Measurements from ENCODE around the gene HMGN2.

DNA sequence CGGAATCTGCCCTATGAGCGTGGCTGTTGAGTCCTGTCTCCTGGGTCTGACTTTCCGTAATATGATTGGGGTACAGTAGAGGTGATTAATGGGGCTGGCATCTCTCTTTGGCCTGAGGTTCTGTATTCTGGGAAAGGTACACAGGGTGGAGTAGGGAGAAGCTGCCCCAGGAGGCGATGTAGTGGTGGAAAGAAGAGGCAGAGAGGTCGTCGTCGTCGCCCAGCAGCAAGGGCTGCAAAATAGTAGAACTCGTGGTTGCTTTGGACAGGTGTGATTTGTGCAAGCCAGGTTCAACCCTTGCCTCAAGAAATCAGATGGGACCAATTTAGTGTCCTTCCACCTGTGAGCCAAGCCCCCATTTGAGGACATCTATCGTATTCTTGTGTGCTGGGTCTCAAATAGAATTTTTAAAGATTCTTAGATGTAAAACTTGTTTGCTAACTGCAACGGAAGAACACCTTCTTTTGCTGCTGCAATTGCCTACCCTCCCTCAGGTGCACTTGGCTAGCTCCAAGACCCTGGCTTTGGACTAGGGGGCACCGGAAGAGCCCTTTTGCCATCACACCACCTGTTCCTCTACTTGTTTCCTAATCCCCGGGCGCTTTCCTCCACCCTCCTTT lies 1.3 kb upstream of the HMGN2 start:
- TF ChIP-seq, protein P1, sequence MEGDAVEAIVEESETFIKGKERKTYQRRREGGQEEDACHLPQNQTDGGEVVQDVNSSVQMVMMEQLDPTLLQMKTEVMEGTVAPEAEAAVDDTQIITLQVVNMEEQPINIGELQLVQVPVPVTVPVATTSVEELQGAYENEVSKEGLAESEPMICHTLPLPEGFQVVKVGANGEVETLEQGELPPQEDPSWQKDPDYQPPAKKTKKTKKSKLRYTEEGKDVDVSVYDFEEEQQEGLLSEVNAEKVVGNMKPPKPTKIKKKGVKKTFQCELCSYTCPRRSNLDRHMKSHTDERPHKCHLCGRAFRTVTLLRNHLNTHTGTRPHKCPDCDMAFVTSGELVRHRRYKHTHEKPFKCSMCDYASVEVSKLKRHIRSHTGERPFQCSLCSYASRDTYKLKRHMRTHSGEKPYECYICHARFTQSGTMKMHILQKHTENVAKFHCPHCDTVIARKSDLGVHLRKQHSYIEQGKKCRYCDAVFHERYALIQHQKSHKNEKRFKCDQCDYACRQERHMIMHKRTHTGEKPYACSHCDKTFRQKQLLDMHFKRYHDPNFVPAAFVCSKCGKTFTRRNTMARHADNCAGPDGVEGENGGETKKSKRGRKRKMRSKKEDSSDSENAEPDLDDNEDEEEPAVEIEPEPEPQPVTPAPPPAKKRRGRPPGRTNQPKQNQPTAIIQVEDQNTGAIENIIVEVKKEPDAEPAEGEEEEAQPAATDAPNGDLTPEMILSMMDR (IDR thresholded peaks at IDR 0.05), result no peak
- TF ChIP-seq, protein P2, sequence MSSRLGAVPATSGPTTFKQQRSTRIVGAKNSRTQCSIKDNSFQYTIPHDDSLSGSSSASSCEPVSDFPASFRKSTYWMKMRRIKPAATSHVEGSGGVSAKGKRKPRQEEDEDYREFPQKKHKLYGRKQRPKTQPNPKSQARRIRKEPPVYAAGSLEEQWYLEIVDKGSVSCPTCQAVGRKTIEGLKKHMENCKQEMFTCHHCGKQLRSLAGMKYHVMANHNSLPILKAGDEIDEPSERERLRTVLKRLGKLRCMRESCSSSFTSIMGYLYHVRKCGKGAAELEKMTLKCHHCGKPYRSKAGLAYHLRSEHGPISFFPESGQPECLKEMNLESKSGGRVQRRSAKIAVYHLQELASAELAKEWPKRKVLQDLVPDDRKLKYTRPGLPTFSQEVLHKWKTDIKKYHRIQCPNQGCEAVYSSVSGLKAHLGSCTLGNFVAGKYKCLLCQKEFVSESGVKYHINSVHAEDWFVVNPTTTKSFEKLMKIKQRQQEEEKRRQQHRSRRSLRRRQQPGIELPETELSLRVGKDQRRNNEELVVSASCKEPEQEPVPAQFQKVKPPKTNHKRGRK (CRISPR knock-in tag; IDR thresholded peaks at IDR 0.05; ENCODE audit: borderline replicate concordance), result no peak
- no peak for TF ChIP-seq ZNF396 (CRISPR knock-in tag; IDR thresholded peaks at IDR 0.05; ENCODE audit: borderline replicate concordance)
- TF ChIP-seq, protein P3, sequence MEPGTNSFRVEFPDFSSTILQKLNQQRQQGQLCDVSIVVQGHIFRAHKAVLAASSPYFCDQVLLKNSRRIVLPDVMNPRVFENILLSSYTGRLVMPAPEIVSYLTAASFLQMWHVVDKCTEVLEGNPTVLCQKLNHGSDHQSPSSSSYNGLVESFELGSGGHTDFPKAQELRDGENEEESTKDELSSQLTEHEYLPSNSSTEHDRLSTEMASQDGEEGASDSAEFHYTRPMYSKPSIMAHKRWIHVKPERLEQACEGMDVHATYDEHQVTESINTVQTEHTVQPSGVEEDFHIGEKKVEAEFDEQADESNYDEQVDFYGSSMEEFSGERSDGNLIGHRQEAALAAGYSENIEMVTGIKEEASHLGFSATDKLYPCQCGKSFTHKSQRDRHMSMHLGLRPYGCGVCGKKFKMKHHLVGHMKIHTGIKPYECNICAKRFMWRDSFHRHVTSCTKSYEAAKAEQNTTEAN (CRISPR knock-in tag; IDR thresholded peaks at IDR 0.05), result no peak
- no peak for TF ChIP-seq ETV6 (CRISPR knock-in tag; IDR thresholded peaks at IDR 0.05)
- TF ChIP-seq SP1 (CRISPR knock-in tag; conservative IDR thresholded peaks at IDR 0.05), result no peak
- TF ChIP-seq OVOL2 (CRISPR knock-in tag; IDR thresholded peaks at IDR 0.05; ENCODE audit: borderline replicate concordance), result no peak
- TF ChIP-seq CREM (CRISPR knock-in tag; IDR thresholded peaks at IDR 0.05), result no peak
- TF ChIP-seq, protein P4, sequence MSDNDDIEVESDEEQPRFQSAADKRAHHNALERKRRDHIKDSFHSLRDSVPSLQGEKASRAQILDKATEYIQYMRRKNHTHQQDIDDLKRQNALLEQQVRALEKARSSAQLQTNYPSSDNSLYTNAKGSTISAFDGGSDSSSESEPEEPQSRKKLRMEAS (CRISPR knock-in tag; IDR thresholded peaks at IDR 0.05), result no peak; the same call in 1 of the 2 replicates
- no peak for TF ChIP-seq JUN (CRISPR knock-in tag; IDR thresholded peaks at IDR 0.05)
- TF ChIP-seq TCF7 (CRISPR knock-in tag; IDR thresholded peaks at IDR 0.05; ENCODE audit: low read depth), result no peak
- no peak for TF ChIP-seq ZNF671 (CRISPR knock-in tag; IDR thresholded peaks at IDR 0.05)
- no peak for TF ChIP-seq PRRX2 (CRISPR knock-in tag; IDR thresholded peaks at IDR 0.05)

All from WTC11 (cell line).